ENCODE data around the gene SEMA6A.

- TF ChIP-seq POLR2A (IDR thresholded peaks at IDR 0.05): no peak
- TF ChIP-seq, protein P1, sequence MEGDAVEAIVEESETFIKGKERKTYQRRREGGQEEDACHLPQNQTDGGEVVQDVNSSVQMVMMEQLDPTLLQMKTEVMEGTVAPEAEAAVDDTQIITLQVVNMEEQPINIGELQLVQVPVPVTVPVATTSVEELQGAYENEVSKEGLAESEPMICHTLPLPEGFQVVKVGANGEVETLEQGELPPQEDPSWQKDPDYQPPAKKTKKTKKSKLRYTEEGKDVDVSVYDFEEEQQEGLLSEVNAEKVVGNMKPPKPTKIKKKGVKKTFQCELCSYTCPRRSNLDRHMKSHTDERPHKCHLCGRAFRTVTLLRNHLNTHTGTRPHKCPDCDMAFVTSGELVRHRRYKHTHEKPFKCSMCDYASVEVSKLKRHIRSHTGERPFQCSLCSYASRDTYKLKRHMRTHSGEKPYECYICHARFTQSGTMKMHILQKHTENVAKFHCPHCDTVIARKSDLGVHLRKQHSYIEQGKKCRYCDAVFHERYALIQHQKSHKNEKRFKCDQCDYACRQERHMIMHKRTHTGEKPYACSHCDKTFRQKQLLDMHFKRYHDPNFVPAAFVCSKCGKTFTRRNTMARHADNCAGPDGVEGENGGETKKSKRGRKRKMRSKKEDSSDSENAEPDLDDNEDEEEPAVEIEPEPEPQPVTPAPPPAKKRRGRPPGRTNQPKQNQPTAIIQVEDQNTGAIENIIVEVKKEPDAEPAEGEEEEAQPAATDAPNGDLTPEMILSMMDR (IDR thresholded peaks at IDR 0.05): no peak
Measured at GRCh38 chr5:116528519-116529234, 45.9 kb downstream of the SEMA6A start.
